Daoy (cell line): Measurements from ENCODE around the gene IRF6. TPM values are rescaled to one million over a fixed set of nuclear protein-coding genes. Genes with fewer than 3 reads are reported as not detected.

ENCODE experiments used
- DNase-seq: peaks from one replicate; pipeline ENCODE4 v3.0.0-alpha.2; 2015; ENCODE audit warnings: low read depth
- total RNA-seq: library from RNA; depleted of rRNA; stranded (reverse); fragments of >200 nt; shearing (Covaris generic); gene quantifications from 2 replicates; pipeline ENCODE4 v1.2.3, GENCODE V29; 2014

IRF6 gene
- total RNA-seq, 1 experiment from 2014 or later: not detected

GRCh38 chr1:209759829-209760359 lies 46.0 kb downstream of the IRF6 start:
- no peak for DNase-seq

- DNase-seq: no peak
Observed at GRCh38 chr1:209758400-209758799, 47.5 kb downstream of the IRF6 start.

- no peak for DNase-seq
Observed at GRCh38 chr1:209756615-209757445, 49.1 kb downstream of the IRF6 start.

DNA sequence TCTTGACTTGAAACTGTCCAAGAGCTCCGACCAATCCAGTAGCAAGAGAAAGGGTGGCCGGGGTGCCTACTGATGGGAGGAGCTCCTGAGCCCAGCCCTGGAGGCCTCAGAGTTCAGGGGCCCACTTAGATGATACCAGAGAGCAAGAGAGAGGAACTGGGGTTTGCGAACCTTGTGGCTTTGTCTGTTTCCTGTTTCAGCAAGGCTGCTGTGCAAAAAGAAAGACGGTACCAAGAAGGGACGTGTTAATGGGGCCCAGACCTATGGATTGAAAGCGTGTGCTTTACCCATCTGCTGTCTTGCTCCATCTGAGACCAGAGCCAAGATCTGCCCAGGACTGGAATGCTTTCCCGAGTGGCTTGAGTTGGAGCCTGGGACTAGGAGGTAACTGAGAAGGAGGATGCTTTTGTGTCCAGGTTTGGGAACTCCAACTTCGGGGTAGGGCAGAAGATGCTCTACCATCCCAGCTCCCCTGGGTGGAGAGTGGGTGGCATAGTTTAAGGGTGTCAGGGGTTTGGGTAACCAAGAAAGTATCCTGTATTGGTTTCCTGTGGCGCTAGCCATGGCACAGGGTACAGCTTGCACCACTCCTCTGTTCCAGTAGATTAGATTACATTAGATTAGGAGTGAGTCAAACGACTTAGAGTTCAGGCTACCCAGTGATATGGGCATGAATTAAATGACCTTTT lies 49.9 kb downstream of the IRF6 start, which contains the start of gene TRAF3IP3:
TSS of gene TRAF3IP3 (plus strand) at position 128 of the 689 bp plus-strand sequence. CDS start 3,987 bp downstream, outside the sequence.
- DNase-seq: no peak

GRCh38 chr1:209755256-209755655 lies 50.7 kb downstream of the IRF6 start:
- DNase-seq: no peak

- DNase-seq: no peak
Observed at GRCh38 chr1:209752890-209753289, 53.1 kb downstream of the IRF6 start.

- DNase-seq: no peak
Observed at GRCh38 chr1:209751627-209752231, 54.2 kb downstream of the IRF6 start.

GRCh38 chr1:209749670-209750323 lies 56.1 kb downstream of the IRF6 start:
- no peak for DNase-seq

GRCh38 chr1:209749205-209749604 lies 56.7 kb downstream of the IRF6 start:
- DNase-seq: no peak

DNA sequence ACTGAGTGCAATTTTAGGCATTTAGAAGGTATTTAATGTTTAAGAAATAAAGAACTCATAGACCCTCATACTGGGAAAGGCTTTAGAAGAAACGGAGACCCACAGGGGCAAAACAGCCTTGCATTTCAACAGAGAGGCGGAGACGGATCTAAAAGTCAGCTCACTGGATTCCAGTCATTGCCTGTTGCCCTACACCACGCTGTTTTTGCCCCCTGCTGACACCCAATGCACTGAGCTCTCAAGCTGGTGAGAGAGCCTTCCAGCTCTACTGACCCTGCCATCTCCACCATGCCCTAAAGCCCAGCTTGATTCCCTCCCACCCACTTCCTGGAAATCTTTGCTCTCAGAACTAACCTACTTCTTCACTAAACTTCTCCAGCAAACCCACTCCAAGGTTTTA lies 57.3 kb downstream of the IRF6 start:
- DNase-seq: no peak

DNA sequence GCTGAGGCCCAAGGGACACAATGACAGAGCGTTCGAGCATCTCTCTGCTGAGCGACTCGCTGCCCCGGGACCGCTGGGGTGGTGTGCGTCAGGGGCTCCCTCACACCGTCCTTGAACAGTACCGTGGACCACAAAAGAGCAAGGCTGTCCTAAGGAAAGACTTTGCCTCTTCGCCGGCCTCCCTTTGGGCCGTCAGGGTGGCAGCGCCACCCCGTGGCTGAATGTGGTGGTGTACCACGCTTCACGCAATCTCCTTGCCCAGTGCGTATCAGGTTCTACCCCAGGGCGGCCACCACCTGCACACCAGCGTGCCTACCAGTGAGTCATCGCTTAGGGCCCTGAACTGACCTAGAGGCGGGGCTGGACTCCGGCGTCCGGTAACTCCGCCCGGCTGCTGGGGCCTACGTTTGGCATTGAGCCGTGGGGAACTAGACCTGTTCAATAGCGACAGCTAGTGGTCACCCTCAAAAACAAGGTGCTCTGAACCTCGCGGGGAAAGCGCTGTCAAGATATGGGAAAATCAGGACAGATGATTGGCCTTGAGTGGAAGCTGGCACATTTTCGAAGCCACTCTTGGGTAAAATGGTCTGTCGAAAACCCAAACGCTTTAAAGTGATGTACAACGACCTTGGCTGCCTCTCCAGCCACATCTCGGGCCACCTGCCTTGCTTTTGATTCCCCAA lies 58.2 kb downstream of the IRF6 start:
- peak; percentile 98 for DNase-seq

DNA sequence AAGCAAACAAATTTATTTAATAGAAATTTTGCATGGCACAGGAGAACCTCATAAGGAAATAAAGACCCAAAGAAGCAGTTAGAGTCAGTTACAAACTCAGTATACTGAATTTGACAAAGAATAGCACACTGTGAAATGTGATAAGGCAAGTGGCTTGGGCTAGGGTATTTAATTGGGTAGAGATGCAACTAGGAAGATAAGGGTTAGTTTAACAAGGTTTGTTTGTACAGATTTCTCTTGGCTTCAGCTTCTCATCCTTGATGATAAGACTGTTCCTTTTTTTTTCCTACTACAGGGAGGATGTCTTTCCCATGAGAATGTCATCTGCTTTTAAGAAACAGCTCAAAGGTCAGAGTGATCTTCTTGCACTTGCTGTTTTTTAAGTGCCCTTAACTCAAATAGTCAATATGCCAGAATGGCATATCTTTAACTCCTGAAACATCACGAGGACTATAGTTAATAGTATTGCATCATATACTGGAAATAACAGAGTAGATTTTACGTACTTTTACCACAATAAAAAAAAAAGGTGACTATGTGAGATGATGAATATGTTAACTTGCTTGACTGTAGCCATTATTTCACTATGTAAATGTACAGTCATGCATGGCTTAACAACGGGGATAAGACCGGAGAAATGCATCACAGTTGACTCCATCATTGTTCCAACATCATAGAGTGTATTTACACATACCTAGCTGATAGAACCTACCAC lies 59.3 kb downstream of the IRF6 start:
- no peak for DNase-seq

DNA sequence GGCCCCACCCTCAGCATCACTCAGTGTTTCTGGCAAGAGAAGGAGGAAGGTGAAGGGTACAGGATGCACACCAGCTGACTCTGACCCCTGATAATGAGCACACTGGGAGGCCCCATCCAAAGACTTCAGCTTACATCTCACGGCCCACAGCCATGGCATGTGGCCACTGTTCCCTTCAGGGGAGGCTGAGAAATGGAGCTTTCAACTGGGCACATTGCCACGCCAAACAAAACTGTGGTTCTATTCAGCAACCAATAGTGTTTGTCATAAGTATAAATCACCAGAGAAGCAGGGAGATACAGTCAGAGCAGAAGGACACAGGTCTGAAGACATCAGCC lies 62.8 kb downstream of the IRF6 start:
- peak; percentile 87 for DNase-seq

- DNase-seq: peak; percentile 18
Observed at GRCh38 chr1:209742409-209743144, 63.4 kb downstream of the IRF6 start.

- no peak for DNase-seq
Observed at GRCh38 chr1:209741889-209742288, 64.1 kb downstream of the IRF6 start.

DNA sequence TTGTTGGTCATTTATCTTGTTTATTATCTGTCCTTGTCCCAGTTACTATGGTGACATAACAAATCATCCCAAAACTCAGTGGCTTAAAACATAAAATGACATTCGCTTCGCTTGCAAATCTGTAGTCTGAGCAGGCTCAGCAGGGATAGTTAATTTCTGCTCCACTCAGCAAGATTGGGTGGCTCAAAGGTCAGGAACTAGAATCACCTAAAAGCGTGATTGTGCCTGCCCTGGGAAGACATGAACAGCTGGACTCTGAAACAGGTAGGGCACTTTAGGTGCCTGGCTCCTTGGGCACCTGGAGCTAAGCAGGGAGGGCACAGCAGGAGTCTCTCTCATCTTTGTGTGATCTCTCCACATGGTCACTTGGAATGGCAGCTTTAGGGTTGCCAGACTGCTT lies 64.7 kb downstream of the IRF6 start:
- DNase-seq: no peak

DNA sequence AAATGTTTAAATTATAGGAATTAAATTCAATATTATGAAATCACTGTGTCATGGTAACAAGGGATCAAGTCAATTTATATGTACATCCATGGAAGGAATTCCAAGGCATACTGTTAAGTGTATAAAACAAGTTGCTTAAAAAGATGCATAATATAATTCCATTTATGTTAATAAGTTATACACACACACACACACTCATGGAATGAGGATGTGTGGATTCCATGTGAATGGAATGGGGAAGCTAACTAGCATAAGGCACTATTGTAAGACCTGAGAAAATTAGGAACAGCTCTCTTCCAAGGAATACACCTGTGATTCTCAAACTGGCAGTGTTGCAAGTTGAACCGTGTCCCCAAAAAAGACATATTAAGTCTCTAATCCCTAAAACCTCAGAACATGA lies 67.7 kb downstream of the IRF6 start:
- DNase-seq: no peak

GRCh38 chr1:209737118-209737505 lies 68.8 kb downstream of the IRF6 start:
- DNase-seq: no peak

- DNase-seq: no peak
Observed at GRCh38 chr1:209736490-209737117, 69.3 kb downstream of the IRF6 start.
